Colon (tissue), 2 donors: ENCODE measurements around the gene WDR70.
"Not testable (repeated sequence)": the region's sequence is repeated elsewhere in the genome, so short reads cannot be mapped to it uniquely, and the experiment has no call there.

Experiments used
- FAIRE-seq: peaks from 2 replicates; lab custom pipeline; 2012; peaks lifted over from hg19 to GRCh38; lab: Jason Lieb, UNC
- donor health status: control.
- donor health status: control.

Gene WDR70

GRCh38 chr5:37767961-37768360 is 388.8 kb downstream of the WDR70 start:
- FAIRE-seq, result no peak

GRCh38 chr5:37768371-37768770 is 389.3 kb downstream of the WDR70 start:
- FAIRE-seq, result no peak

GRCh38 chr5:37769108-37769507 is 390.0 kb downstream of the WDR70 start:
- no peak for FAIRE-seq

GRCh38 chr5:37769840-37770239 is 390.7 kb downstream of the WDR70 start:
- no peak for FAIRE-seq

GRCh38 chr5:37770786-37771185 is 391.7 kb downstream of the WDR70 start:
- no peak for FAIRE-seq

- no peak for FAIRE-seq
Observed at GRCh38 chr5:37771203-37771611, 392.1 kb downstream of the WDR70 start.

- FAIRE-seq, result no peak
Observed at GRCh38 chr5:37771731-37772130, 392.6 kb downstream of the WDR70 start.

- FAIRE-seq, result no peak
Observed at GRCh38 chr5:37772255-37772654, 393.1 kb downstream of the WDR70 start.

- FAIRE-seq, result no peak
Observed at GRCh38 chr5:37773809-37774208, 394.7 kb downstream of the WDR70 start.

GRCh38 chr5:37774912-37775483 is 395.9 kb downstream of the WDR70 start:
- no peak for FAIRE-seq

GRCh38 chr5:37776826-37777225 is 397.7 kb downstream of the WDR70 start:
- FAIRE-seq, result no peak

- FAIRE-seq, result no peak
Observed at GRCh38 chr5:37777432-37778130, 398.5 kb downstream of the WDR70 start.

- FAIRE-seq, result not testable (repeated sequence)
Observed at GRCh38 chr5:37781409-37781808, 402.3 kb downstream of the WDR70 start.

- no peak for FAIRE-seq
Observed at GRCh38 chr5:37786416-37786815, 407.3 kb downstream of the WDR70 start.

- FAIRE-seq, result no peak
Observed at GRCh38 chr5:37786862-37787519, 407.9 kb downstream of the WDR70 start.

- FAIRE-seq, result no peak
Observed at GRCh38 chr5:37787742-37788141, 408.6 kb downstream of the WDR70 start.

GRCh38 chr5:37789991-37790390 is 410.9 kb downstream of the WDR70 start:
- FAIRE-seq, result no peak

GRCh38 chr5:37791321-37791720 is 412.2 kb downstream of the WDR70 start:
- FAIRE-seq, result no peak

GRCh38 chr5:37792975-37793631 is 414.0 kb downstream of the WDR70 start:
- no peak for FAIRE-seq

GRCh38 chr5:37795292-37795691 is 416.2 kb downstream of the WDR70 start:
- not testable (repeated sequence) for FAIRE-seq

GRCh38 chr5:37796435-37796834 is 417.3 kb downstream of the WDR70 start:
- not testable (repeated sequence) for FAIRE-seq

GRCh38 chr5:37799865-37800421 is 420.8 kb downstream of the WDR70 start:
- no peak for FAIRE-seq

- FAIRE-seq, result no peak
Observed at GRCh38 chr5:37801521-37801920, 422.4 kb downstream of the WDR70 start.
